GM23338 (cell line): ENCODE data around the gene CERS2. TPM values are rescaled to one million over a fixed set of nuclear protein-coding genes. Genes with fewer than 3 reads are reported as not detected.
"Not testable (repeated sequence)": the region's sequence is repeated elsewhere in the genome, so short reads cannot be mapped to it uniquely, and the experiment has no call there.

Experiments
- ATAC-seq: fragments of 200-7000 bp; cut with Tn5 transposase; 3 replicates; pipeline ENCODE4 v1.9.1; 2020
- DNase-seq: peaks from one replicate; pipeline ENCODE4 v3.0.0-alpha.2; 2015; ENCODE audit warnings: low spot score
- H2AFZ ChIP-seq: fragments of 200-600 bp; sonication (generic); 2 replicates; pipeline ENCODE4 v1.8.0; 2016; ENCODE audit warnings: antibody characterized with exemption, mild to moderate bottlenecking, moderate library complexity
- H3F3A ChIP-seq: fragments of 200-600 bp; sonication (generic); replicated peaks from 2 replicates; pipeline ENCODE4 v1.8.0; 2017; ENCODE audit warnings: antibody characterized with exemption, mixed run types, low read depth
- H3K27ac ChIP-seq: fragments of 200-600 bp; sonication (generic); 2 replicates; pipeline ENCODE4 v1.6.1; 2016; ENCODE audit warnings: low read depth
- H3K27me3 ChIP-seq: fragments of 200-600 bp; sonication (generic); 2 replicates; pipeline ENCODE4 v1.8.0; 2016; ENCODE audit warnings: mild to moderate bottlenecking, mixed run types, moderate library complexity; ENCODE audit not compliant: insufficient read depth
- H3K36me3 ChIP-seq: fragments of 200-600 bp; sonication (generic); 2 replicates; pipeline ENCODE4 v1.8.0; 2016; ENCODE audit warnings: mild to moderate bottlenecking; ENCODE audit not compliant: insufficient read depth
- H3K4me1 ChIP-seq: fragments of 200-600 bp; sonication (generic); 2 replicates; pipeline ENCODE4 v1.8.0; 2016; ENCODE audit warnings: mild to moderate bottlenecking, moderate library complexity; ENCODE audit not compliant: insufficient read depth
- H3K4me2 ChIP-seq: fragments of 200-600 bp; sonication (generic); 2 replicates; pipeline ENCODE4 v1.7.1; 2017; ENCODE audit warnings: mixed run types
- H3K4me3 ChIP-seq: fragments of 200-600 bp; sonication (generic); 2 replicates; pipeline ENCODE4 v1.6.1; 2016; ENCODE audit warnings: mixed run types
- H3K79me2 ChIP-seq: fragments of 200-600 bp; sonication (generic); replicated peaks from 2 replicates; pipeline ENCODE4 v1.8.0; 2017; ENCODE audit warnings: mild to moderate bottlenecking; ENCODE audit not compliant: insufficient read depth
- H3K9me2 ChIP-seq: fragments of 200-600 bp; sonication (generic); 2 replicates; pipeline ENCODE4 v1.8.0; 2017; ENCODE audit not compliant: insufficient read depth
- H4K20me1 ChIP-seq: fragments of 200-600 bp; sonication (generic); replicated peaks from 2 replicates; pipeline ENCODE4 v1.8.0; 2017; ENCODE audit warnings: mild to moderate bottlenecking; ENCODE audit not compliant: insufficient read depth
- H3K27ac Mint-ChIP-seq: 2 replicates; pipeline ENCODE4 v1.8.0; 2020; ENCODE audit warnings: inconsistent platforms, mild to moderate bottlenecking, moderate library complexity, mixed read lengths
- H3K27me3 Mint-ChIP-seq: 3 replicates; pipeline ENCODE4 v1.8.0; 2022; ENCODE audit warnings: low read depth, mild to moderate bottlenecking, moderate library complexity, mixed read lengths, inconsistent platforms; ENCODE audit not compliant: insufficient read depth, poor library complexity
- H3K36me3 Mint-ChIP-seq: 3 replicates; pipeline ENCODE4 v1.8.0; 2021; ENCODE audit warnings: low read depth, mild to moderate bottlenecking, inconsistent platforms, moderate library complexity, mixed read lengths
- H3K4me1 Mint-ChIP-seq: 3 replicates; pipeline ENCODE4 v1.8.0; 2020; ENCODE audit warnings: mild to moderate bottlenecking, inconsistent platforms, mixed read lengths
- H3K4me3 Mint-ChIP-seq: 3 replicates; pipeline ENCODE4 v1.8.0; 2021; ENCODE audit warnings: moderate library complexity, mild to moderate bottlenecking, inconsistent platforms, mixed read lengths
- H3K9me3 Mint-ChIP-seq: 3 replicates; pipeline ENCODE4 v1.8.0; 2020; ENCODE audit warnings: moderate library complexity, mild to moderate bottlenecking, inconsistent platforms, mixed read lengths
- CTCF ChIP-seq, 2 experiments: fragments of 200-600 bp in 1 of 2; sonication (generic) in 1 of 2; conservative IDR thresholded peaks; 2 replicates each; pipeline versions ENCODE4 v1.5.1 to v1.6.1; 2016 to 2017; ENCODE audit warnings: antibody characterized with exemption in 2 of 2, low read depth in 2 of 2, mild to moderate bottlenecking in 2 of 2, moderate library complexity in 1 of 2
- ETS1 ChIP-seq: IDR thresholded peaks from 2 replicates; pipeline ENCODE4 v1.6.1; 2016; ENCODE audit warnings: antibody characterized with exemption
- EZH2phosphoT487 ChIP-seq: fragments of 200-600 bp; sonication (generic); IDR thresholded peaks from one replicate; pipeline ENCODE4 v1.8.1; 2018; ENCODE audit warnings: antibody characterized with exemption; ENCODE audit not compliant: unreplicated experiment
- JUNB ChIP-seq: IDR thresholded peaks from one replicate; pipeline ENCODE4 v1.6.1; 2016; ENCODE audit warnings: antibody characterized with exemption; ENCODE audit not compliant: unreplicated experiment
- NANOG ChIP-seq: IDR thresholded peaks from 2 replicates; pipeline ENCODE4 v1.6.1; 2016; ENCODE audit warnings: antibody characterized with exemption, borderline replicate concordance
- STAT1 ChIP-seq: IDR thresholded peaks from one replicate; pipeline ENCODE4 v1.6.1; 2016; ENCODE audit warnings: antibody characterized with exemption; ENCODE audit not compliant: unreplicated experiment
- ZNF114 ChIP-seq: fragments of 250-450 bp; sonication (Bioruptor Pico); IDR thresholded peaks from 2 replicates; pipeline ENCODE4 v1.5.0; 2020; ENCODE audit warnings: mild to moderate bottlenecking, moderate library complexity
- ZNF331 ChIP-seq: fragments of 250-450 bp; sonication (Bioruptor Pico); IDR thresholded peaks from 2 replicates; pipeline ENCODE4 v1.5.0; 2020; ENCODE audit warnings: low read depth, mild to moderate bottlenecking, moderate library complexity
- ZNF462 ChIP-seq: fragments of 250-450 bp; sonication (Bioruptor Pico); IDR thresholded peaks from 2 replicates; pipeline ENCODE4 v1.5.0; 2020; ENCODE audit warnings: mild to moderate bottlenecking, moderate library complexity
- polyA plus RNA-seq: library from polyadenylated mRNA; unstranded; fragments of >200 nt; fragmentation: Nextera tagmentation; extraction: Ambion mirVana; gene quantifications from 2 replicates; pipeline ENCODE4 v1.2.1, GENCODE V29; 2016
- total RNA-seq: library from RNA; depleted of rRNA; stranded (reverse); fragments of >200 nt; shearing (Covaris generic); gene quantifications from 2 replicates; pipeline ENCODE4 v1.2.3, GENCODE V29; 2014

Gene CERS2
- total and polyA plus RNA-seq, 2 experiments from 2014 or later, result 83.3 to 120 TPM

- DNase-seq (no peak), ATAC-seq (no peak)
- H3K9me3 Mint-ChIP-seq, result peaks cover 4% of the 10 kb centered on the region; the same call in 2 of the 3 replicates
- H3K36me3 Mint-ChIP-seq, result peaks cover 84% of the 10 kb centered on the region
- no peak overlapping the region for H3K27ac ChIP-seq
- H3K27ac Mint-ChIP-seq, result no peak overlapping the region
- peaks cover 72% of the 10 kb centered on the region for H3K36me3 ChIP-seq
- H3K9me2 ChIP-seq, result no peaks in the 10 kb centered on the region
- H2AFZ ChIP-seq, result no peak overlapping the region
- no peaks in the 10 kb centered on the region for H3K27me3 ChIP-seq
- no peaks in the 10 kb centered on the region for H3K4me1 ChIP-seq
- H3K4me2 ChIP-seq, result no peak overlapping the region
- H3K4me3 ChIP-seq, result no peak overlapping the region
- H3K27me3 Mint-ChIP-seq, result no peaks in the 10 kb centered on the region
- H3F3A ChIP-seq, result 0 out of 2 replicates have a peak, but pooled peaks cover 10% of the 10 kb centered on the region
- peaks cover 32% of the 10 kb centered on the region for H3K79me2 ChIP-seq
- no peak for TF ChIP-seq ETS1
- TF ChIP-seq EZH2phosphoT487, result no peak
- TF ChIP-seq ZNF331 (CRISPR knock-in tag), result no peak
- no peak for TF ChIP-seq NANOG
- no peak for TF ChIP-seq ZNF114 (CRISPR knock-in tag)
- TF ChIP-seq JUNB, result no peak
- no peak for TF ChIP-seq CTCF (conservative IDR thresholded peaks at IDR 0.05; ENCODE audit: low read depth in 2 of 2)
- TF ChIP-seq STAT1, result no peak
- no peak for TF ChIP-seq ZNF462 (CRISPR knock-in tag)
- no peak overlapping the region for H3K4me3 Mint-ChIP-seq
- no peaks in the 10 kb centered on the region for H3K4me1 Mint-ChIP-seq
- no peaks in the 10 kb centered on the region; the same call in 1 of the 2 replicates for H4K20me1 ChIP-seq
These were observed 42.9 kb downstream of the CERS2 start for GRCh38 chr1:150931773-150932172.

GRCh38 chr1:150928775-150929174 lies 45.9 kb downstream of the CERS2 start:
- not testable (repeated sequence) for H3K4me1 Mint-ChIP-seq, H3K4me2 ChIP-seq, ATAC-seq, H3K27me3 Mint-ChIP-seq, H3K4me1 ChIP-seq, H3K27me3 ChIP-seq, H3K9me2 ChIP-seq, DNase-seq, H3F3A ChIP-seq, H3K27ac ChIP-seq, H3K4me3 Mint-ChIP-seq, H2AFZ ChIP-seq, H3K27ac Mint-ChIP-seq, H4K20me1 ChIP-seq, H3K9me3 Mint-ChIP-seq, H3K4me3 ChIP-seq
- Histone ChIP-seq H3K79me2 (peaks cover 22% of the 10 kb centered on the region), H3K36me3 (peaks cover 56% of the 10 kb centered on the region)
- H3K36me3 Mint-ChIP-seq, result peaks cover 68% of the 10 kb centered on the region
